H1 (cell line): ENCODE results near the gene PGLYRP4. TPM values are rescaled to one million over a fixed set of nuclear protein-coding genes. Genes with fewer than 3 reads are reported as not detected.

Source experiments
- CTCF ChIA-PET: fragments of 300-600 bp; sonication (Branson Sonifier 250); formaldehyde crosslinking; loops from one replicate; lab custom pipeline; 2021; ENCODE audit not compliant: partially characterized antibody; lab: Charles Lee
- POLR2A ChIA-PET: fragments of 300-600 bp; sonication (Branson Sonifier 250); formaldehyde crosslinking; loops from one replicate; lab custom pipeline; 2021; ENCODE audit warnings: inconsistent platforms; ENCODE audit not compliant: partially characterized antibody; lab: Charles Lee
- DNase-seq, 2 experiments: peaks; one replicate each; pipeline versions ENCODE4 v3.0.0 to v3.0.0-alpha.2; 2010 to 2022; ENCODE audit warnings: low spot score in 2 of 2, low read depth in 1 of 2, mixed read lengths in 1 of 2
- FAIRE-seq: peaks from 2 replicates; lab custom pipeline; 2011; peaks lifted over from hg19 to GRCh38; lab: Jason Lieb, UNC
- H2AFZ ChIP-seq: 2 replicates; pipeline ENCODE4 v1.8.1; 2012; ENCODE audit warnings: low read length, inconsistent platforms
- H2AK5ac ChIP-seq: 2 replicates; pipeline ENCODE4 v1.6.1; 2013; ENCODE audit warnings: low read depth, low read length
- H2BK120ac ChIP-seq: replicated peaks from 2 replicates; pipeline ENCODE3; 2013; ENCODE audit warnings: low read depth, low read length, inconsistent platforms
- H2BK12ac ChIP-seq: 2 replicates; pipeline ENCODE4 v1.6.1; 2013; ENCODE audit warnings: low read depth, low read length
- H2BK15ac ChIP-seq: 2 replicates; pipeline ENCODE4 v1.6.1; 2013; ENCODE audit warnings: low read length
- H2BK20ac ChIP-seq: 2 replicates; pipeline ENCODE4 v1.6.1; 2013; ENCODE audit warnings: low read length
- H2BK5ac ChIP-seq: 2 replicates; pipeline ENCODE4 v1.6.1; 2013; ENCODE audit warnings: low read depth, low read length
- H3K14ac ChIP-seq: 2 replicates; pipeline ENCODE4 v1.6.1; 2013; ENCODE audit warnings: inconsistent platforms; ENCODE audit not compliant: insufficient read length
- H3K18ac ChIP-seq: 2 replicates; pipeline ENCODE4 v1.6.1; 2013; ENCODE audit warnings: low read length; ENCODE audit errors: extremely low read depth
- H3K23ac ChIP-seq: 2 replicates; pipeline ENCODE4 v1.6.1; 2013; ENCODE audit warnings: inconsistent platforms; ENCODE audit not compliant: insufficient read length
- H3K23me2 ChIP-seq: 2 replicates; pipeline ENCODE4 v1.6.1; 2013; ENCODE audit warnings: low read depth, low read length
- H3K27ac ChIP-seq: 2 replicates; pipeline ENCODE4 v1.6.1; 2011; ENCODE audit warnings: low read depth, low read length, inconsistent platforms
- H3K27me3 ChIP-seq, 4 experiments: replicated peaks in 1 of 4; 1 replicate in 1 of 4; 2 replicates in 3 of 4; pipeline versions ENCODE4 v1.6.1 to v1.8.1; 2011 to 2013; ENCODE audit warnings: low read length in 3 of 4, mild to moderate bottlenecking in 3 of 4, inconsistent platforms in 2 of 4, mixed read lengths in 2 of 4, moderate library complexity in 1 of 4; ENCODE audit not compliant: control insufficient read depth in 3 of 4, insufficient read depth in 3 of 4; ENCODE audit errors: extremely low read depth in 1 of 4
- H3K36me3 ChIP-seq, 4 experiments: 2 replicates each; pipeline versions ENCODE4 v1.6.1 to v1.8.1; 2011 to 2013; ENCODE audit warnings: mild to moderate bottlenecking in 4 of 4, low read length in 3 of 4, moderate library complexity in 2 of 4, control low read depth in 1 of 4, inconsistent platforms in 1 of 4; ENCODE audit not compliant: insufficient read depth in 4 of 4, control insufficient read depth in 2 of 4
- H3K4ac ChIP-seq: replicated peaks from 2 replicates; pipeline ENCODE3; 2013; ENCODE audit warnings: low read length, low read depth, mixed read lengths, inconsistent platforms; ENCODE audit not compliant: insufficient read length
- H3K4me1 ChIP-seq, 4 experiments: replicated peaks in 1 of 4; 1 replicate in 1 of 4; 2 replicates in 3 of 4; pipeline versions ENCODE4 v1.6.1 to v1.8.1; 2011 to 2013; ENCODE audit warnings: low read length in 3 of 4, inconsistent platforms in 2 of 4, mixed read lengths in 1 of 4; ENCODE audit not compliant: insufficient read depth in 4 of 4, control insufficient read depth in 3 of 4
- H3K4me2 ChIP-seq, 2 experiments: 2 replicates each; pipeline versions ENCODE4 v1.6.1 to v1.8.1; 2011 to 2013; ENCODE audit warnings: low read depth in 2 of 2, low read length in 2 of 2, control low read depth in 1 of 2, inconsistent platforms in 1 of 2, mild to moderate bottlenecking in 1 of 2; ENCODE audit not compliant: insufficient read depth in 1 of 2
- H3K4me3 ChIP-seq, 4 experiments: fragments of 200-600, 300-600 bp in 1 of 4; sonication (generic), shearing (Covaris generic), sonication (Bioruptor Twin) in 1 of 4; 2 replicates each; pipeline versions ENCODE4 v1.5.1 to v1.8.1; 2011 to 2016; ENCODE audit warnings: low read length in 4 of 4, low read depth in 3 of 4, control low read depth in 2 of 4, inconsistent platforms in 2 of 4, mild to moderate bottlenecking in 2 of 4, mixed read lengths in 1 of 4, moderate library complexity in 1 of 4; ENCODE audit not compliant: insufficient read depth in 2 of 4; ENCODE audit errors: extremely low read depth in 1 of 4
- H3K56ac ChIP-seq: replicated peaks from 2 replicates; pipeline ENCODE3; 2013; ENCODE audit warnings: low read depth, mild to moderate bottlenecking, mixed read lengths, low read length, inconsistent platforms; ENCODE audit not compliant: insufficient read length
- H3K79me1 ChIP-seq: 2 replicates; pipeline ENCODE4 v1.6.1; 2013; ENCODE audit warnings: low read depth, low read length, control low read depth
- H3K79me2 ChIP-seq, 2 experiments: 2 replicates each; pipeline versions ENCODE4 v1.6.1 to v1.8.1; 2012 to 2013; ENCODE audit warnings: low read length in 2 of 2, mild to moderate bottlenecking in 2 of 2, inconsistent platforms in 1 of 2; ENCODE audit not compliant: insufficient read depth in 2 of 2, control insufficient read depth in 1 of 2
- H3K9ac ChIP-seq, 4 experiments: replicated peaks in 1 of 4; 1 replicate in 1 of 4; 2 replicates in 3 of 4; pipeline versions ENCODE4 v1.6.1 to v1.8.1; 2011 to 2013; ENCODE audit warnings: low read depth in 3 of 4, low read length in 3 of 4, control low read depth in 2 of 4, mild to moderate bottlenecking in 2 of 4, moderate library complexity in 2 of 4, inconsistent platforms in 1 of 4; ENCODE audit errors: extremely low read depth in 1 of 4
- H3K9me3 ChIP-seq, 2 experiments: 2 replicates each; pipeline versions ENCODE4 v1.6.1 to v1.8.1; 2012 to 2013; ENCODE audit warnings: mild to moderate bottlenecking in 2 of 2, moderate library complexity in 2 of 2, control low read depth in 1 of 2, inconsistent platforms in 1 of 2, low read depth in 1 of 2, low read length in 1 of 2, mixed read lengths in 1 of 2; ENCODE audit not compliant: insufficient read depth in 2 of 2
- H4K20me1 ChIP-seq, 2 experiments: replicated peaks in 1 of 2; 2 replicates each; pipeline versions ENCODE3 to v1.8.1; 2011 to 2013; ENCODE audit warnings: inconsistent platforms in 2 of 2, low read length in 2 of 2, mild to moderate bottlenecking in 1 of 2; ENCODE audit not compliant: insufficient read depth in 2 of 2, control insufficient read depth in 1 of 2
- H4K5ac ChIP-seq: 2 replicates; pipeline ENCODE4 v1.6.1; 2013; ENCODE audit warnings: low read length, low read depth, mixed read lengths, inconsistent platforms; ENCODE audit not compliant: insufficient read length
- H4K8ac ChIP-seq: 2 replicates; pipeline ENCODE4 v1.8.0; 2013; ENCODE audit warnings: mild to moderate bottlenecking, moderate library complexity, low read length, inconsistent platforms; ENCODE audit not compliant: insufficient read depth; ENCODE audit errors: extremely low read depth
- H4K91ac ChIP-seq: replicated peaks from 2 replicates; pipeline ENCODE3; 2013; ENCODE audit warnings: low read length, mixed read lengths, inconsistent platforms; ENCODE audit not compliant: insufficient read length
- BACH1 ChIP-seq: IDR thresholded peaks from 2 replicates; pipeline ENCODE4 v1.6.1; 2012; ENCODE audit warnings: low read length, improper control_type of control experiment
- CREB1 ChIP-seq: IDR thresholded peaks from 2 replicates; pipeline ENCODE4 v1.6.1; 2012; ENCODE audit warnings: inconsistent platforms
- HDAC6 ChIP-seq: IDR thresholded peaks from one replicate; pipeline ENCODE4 v1.7.1; 2012; ENCODE audit warnings: low read depth, mild to moderate bottlenecking, inconsistent platforms, low read length, moderate library complexity
- RAD21 ChIP-seq, 2 experiments: IDR thresholded peaks in 1 of 2; conservative IDR thresholded peaks in 1 of 2; 2 replicates each; pipeline ENCODE4 v1.6.1; 2011; ENCODE audit warnings: low read depth in 2 of 2, low read length in 2 of 2, improper control_type of control experiment in 1 of 2, inconsistent platforms in 1 of 2, mild to moderate bottlenecking in 1 of 2, moderate library complexity in 1 of 2
- WGBS, 2 experiments: shearing (Covaris generic) in 1 of 2; methylation state at CpG; one replicate each; pipeline versions ENCODE4 v1.1.6 to v1.1.7; 2013 to 2015; ENCODE audit warnings: low lambda C conversion rate in 2 of 2, mixed read lengths in 2 of 2, inconsistent platforms in 1 of 2, low coverage in 1 of 2, missing lambda C conversion rate in 1 of 2; ENCODE audit not compliant: insufficient replicate concordance in 2 of 2, insufficient coverage in 1 of 2, insufficient read length in 1 of 2; ENCODE audit errors: extremely low coverage in 1 of 2, missing lambda C conversion rate in 1 of 2; 5-methylcytosine and 5-hydroxymethylcytosine counted together
- polyA plus RNA-seq, 7 experiments: library from polyadenylated mRNA; depleted of rRNA in 3 of 7; stranded (reverse) in 5 of 7; unstranded in 2 of 7; fragments of >200 nt in 5 of 7; fragments of 200-250 nt in 2 of 7; gene quantifications; 1 replicate in 5 of 7; 2 replicates in 1 of 7; 4 replicates in 1 of 7; pipeline versions ENCODE4 v1.2.1 to v1.2.3, GENCODE V29; 2011 to 2013; ENCODE audit warnings: missing spikeins in 2 of 7, mixed read lengths in 2 of 7
- total RNA-seq: library from RNA; stranded (reverse); fragmentation: NEBNext Ultra II Directional; extraction: Animal tissue kit (Norgen Biotek cat#: 25700); gene quantifications from 2 replicates; pipeline ENCODE4 v1.2.1, GENCODE V29; 2021
- TF ChIP-seq, protein P1 (sequence below), 3 experiments: IDR thresholded peaks; 1 replicate in 2 of 3; 2 replicates in 1 of 3; pipeline versions ENCODE4 v1.5.1 to v1.6.1; 2011; ENCODE audit warnings: low read length in 3 of 3, mild to moderate bottlenecking in 3 of 3, inconsistent platforms in 2 of 3, low read depth in 1 of 3, moderate library complexity in 1 of 3; ENCODE audit not compliant: insufficient read depth in 1 of 3; ENCODE audit errors: control extremely low read depth in 1 of 3

Gene PGLYRP4
- total and polyA plus RNA-seq, 2 of the 8 experiments (the other 6 are each of a cell fraction or from before 2014, with no cell fraction given): not detected

DNA sequence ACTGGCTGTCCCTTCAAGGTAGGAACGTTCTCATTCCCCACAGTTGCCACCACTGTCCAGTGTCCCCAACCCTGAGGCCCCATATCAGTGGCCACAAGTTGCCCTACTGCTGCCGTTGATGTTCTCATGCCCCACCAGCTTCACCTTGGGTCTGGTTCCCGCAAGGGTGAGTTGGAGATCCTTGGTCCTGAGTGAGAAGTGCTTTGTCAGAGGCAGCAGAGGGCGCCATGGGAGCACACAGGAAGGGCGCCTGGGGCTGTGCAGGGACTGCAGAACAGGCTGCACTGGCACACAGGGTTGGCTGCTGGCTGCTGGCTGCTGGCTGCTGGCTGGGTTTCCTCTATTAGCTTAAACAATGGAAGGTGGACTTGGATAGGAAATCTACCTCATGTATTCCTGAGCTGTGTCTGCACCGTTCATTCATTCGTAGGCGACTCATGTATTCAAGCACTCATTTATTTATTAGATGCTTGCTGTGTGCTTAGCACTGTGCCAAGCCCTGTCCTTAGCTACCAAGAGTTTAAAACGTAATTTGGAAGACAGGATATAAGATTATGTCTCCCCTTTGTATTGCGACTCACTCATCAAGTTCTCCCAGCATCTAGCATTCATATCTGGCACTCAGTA is 6.9 kb upstream of the PGLYRP4 start:
- no peak overlapping the region for H3K14ac ChIP-seq
- CTCF ChIA-PET: interaction anchor here (0.6 to 8.5 kb wide), 57 partner anchors 9 to 525 kb away, joined by 3 to 360 read pairs (median 4); partner anchors contain the start of genes PGLYRP3, S100A1, S100A13 and S100A4
- no peak overlapping the region for H3K9ac ChIP-seq
- H3K4me2 ChIP-seq: no peak overlapping the region
- H2BK20ac ChIP-seq: no peak overlapping the region
- no peak overlapping the region for H2BK12ac ChIP-seq
- POLR2A ChIA-PET: interaction anchor here (0.6 to 1.0 kb wide), 3 partner anchors 67 to 306 kb away, joined by 3 to 4 read pairs (median 3); no protein-coding TSS in a partner anchor
- no peak overlapping the region for H2BK5ac ChIP-seq
- no peak overlapping the region for H3K18ac ChIP-seq
- H2BK15ac ChIP-seq: no peak overlapping the region
- no peak overlapping the region for H3K23ac ChIP-seq
- H3K4ac ChIP-seq: no peak overlapping the region
- peak; percentile 49 to 67 for DNase-seq
- H4K8ac ChIP-seq: no peak overlapping the region
- H3K79me2 ChIP-seq: no peaks in the 10 kb centered on the region
- 52% methylated on average over 10 of the region's 10 CpGs; no CpG with 5 or more reads in 1 of the 2 experiments for WGBS, 2 experiments
- H2BK120ac ChIP-seq: no peak overlapping the region
- H3K9me3 ChIP-seq: no peaks in the 10 kb centered on the region
- no peak overlapping the region for H3K4me3 ChIP-seq
- TF ChIP-seq CREB1 (peak; percentile 55; the same call in 1 of the 2 replicates), HDAC6 (no peak), BACH1 (peak; percentile 8; the same call in 1 of the 2 replicates), RAD21 (IDR thresholded peaks at IDR 0.05 in 1 of 2, conservative IDR thresholded peaks at IDR 0.05 in 1 of 2; ENCODE audit: low read depth in 2 of 2, low read length in 2 of 2) (peak; percentile 90 to 92)
- TF ChIP-seq, protein P1, sequence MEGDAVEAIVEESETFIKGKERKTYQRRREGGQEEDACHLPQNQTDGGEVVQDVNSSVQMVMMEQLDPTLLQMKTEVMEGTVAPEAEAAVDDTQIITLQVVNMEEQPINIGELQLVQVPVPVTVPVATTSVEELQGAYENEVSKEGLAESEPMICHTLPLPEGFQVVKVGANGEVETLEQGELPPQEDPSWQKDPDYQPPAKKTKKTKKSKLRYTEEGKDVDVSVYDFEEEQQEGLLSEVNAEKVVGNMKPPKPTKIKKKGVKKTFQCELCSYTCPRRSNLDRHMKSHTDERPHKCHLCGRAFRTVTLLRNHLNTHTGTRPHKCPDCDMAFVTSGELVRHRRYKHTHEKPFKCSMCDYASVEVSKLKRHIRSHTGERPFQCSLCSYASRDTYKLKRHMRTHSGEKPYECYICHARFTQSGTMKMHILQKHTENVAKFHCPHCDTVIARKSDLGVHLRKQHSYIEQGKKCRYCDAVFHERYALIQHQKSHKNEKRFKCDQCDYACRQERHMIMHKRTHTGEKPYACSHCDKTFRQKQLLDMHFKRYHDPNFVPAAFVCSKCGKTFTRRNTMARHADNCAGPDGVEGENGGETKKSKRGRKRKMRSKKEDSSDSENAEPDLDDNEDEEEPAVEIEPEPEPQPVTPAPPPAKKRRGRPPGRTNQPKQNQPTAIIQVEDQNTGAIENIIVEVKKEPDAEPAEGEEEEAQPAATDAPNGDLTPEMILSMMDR (IDR thresholded peaks at IDR 0.05; ENCODE audit: control extremely low read depth in 1 of 3, insufficient read depth in 1 of 3, low read depth in 1 of 3, low read length in 3 of 3): peak; percentile 85 to 94 (median 93)
- no peak overlapping the region for H2AFZ ChIP-seq
- H4K20me1 ChIP-seq: no peaks in the 10 kb centered on the region
- no peak overlapping the region for H3K56ac ChIP-seq
- no peak overlapping the region for H4K5ac ChIP-seq
- H3K27me3 ChIP-seq: no peaks in the 10 kb centered on the region
- H4K91ac ChIP-seq: no peak overlapping the region
- FAIRE-seq: no peak
- H3K79me1 ChIP-seq: no peaks in the 10 kb centered on the region
- no peaks in the 10 kb centered on the region; a peak in 1 of 7 replicates for H3K4me1 ChIP-seq
- no peak overlapping the region for H2AK5ac ChIP-seq
- H3K27ac ChIP-seq: no peak overlapping the region
- H3K23me2 ChIP-seq: no peaks in the 10 kb centered on the region
- H3K36me3 ChIP-seq: no peaks in the 10 kb centered on the region
